CD4-positive, alpha-beta T cell treated with Interleukin-12 subunit alpha and Interleukin-12 subunit beta, for 1 hour (primary cell): Measurements from ENCODE around the gene ZNF570.
A peak's percentile ranks its signal among the peaks of the same experiment; 100 is the strongest.

ENCODE experiments used
- DNase-seq: peaks from one replicate; pipeline ENCODE4 v3.0.0-alpha.2; 2020

Gene ZNF570

DNA sequence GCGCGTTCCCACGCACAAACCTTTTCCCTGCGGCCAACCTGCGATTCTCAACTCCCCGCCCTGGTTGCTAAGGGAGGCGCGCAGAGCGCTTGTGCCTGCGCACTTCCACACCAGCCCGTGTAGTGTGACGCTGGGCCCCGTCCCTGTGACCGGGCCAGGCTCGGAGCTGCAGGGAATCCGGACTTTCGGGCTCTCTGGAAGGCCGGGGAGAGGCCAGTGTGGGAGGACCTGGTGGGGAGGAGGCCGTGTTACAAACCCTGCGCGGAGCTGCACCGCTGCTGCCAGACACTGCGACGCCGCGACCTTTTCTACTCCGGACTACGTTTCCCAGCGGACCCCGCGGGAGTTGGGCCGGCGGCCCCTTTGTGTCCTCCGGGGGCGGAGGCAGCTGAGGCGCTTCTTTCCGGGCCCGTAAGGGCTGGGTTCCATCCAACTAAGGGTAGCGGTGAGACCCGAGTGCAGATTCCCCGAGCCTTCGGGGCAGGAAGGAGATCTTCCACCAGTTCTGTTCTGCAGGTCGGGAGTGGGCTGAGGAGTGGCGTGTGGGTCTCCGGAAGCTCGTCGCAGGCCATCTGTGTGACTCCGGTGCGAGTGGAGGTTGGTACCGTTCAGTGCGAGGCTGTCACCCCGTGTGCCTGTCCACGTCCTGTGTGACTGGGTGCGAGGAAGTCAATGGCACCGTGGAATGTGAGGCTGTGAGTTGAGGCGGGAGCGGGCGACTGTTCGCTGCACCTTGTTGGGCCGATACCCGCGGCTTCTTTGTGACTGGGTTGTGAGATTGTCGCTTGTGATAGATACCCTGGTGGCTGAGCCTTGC is at the start of gene ZNF570:
ZNF570 (plus strand) TSS at position 396 of the 817 bp plus-strand sequence. CDS start 999 bp downstream, outside the sequence.
- peak; percentile 91 for DNase-seq

DNA sequence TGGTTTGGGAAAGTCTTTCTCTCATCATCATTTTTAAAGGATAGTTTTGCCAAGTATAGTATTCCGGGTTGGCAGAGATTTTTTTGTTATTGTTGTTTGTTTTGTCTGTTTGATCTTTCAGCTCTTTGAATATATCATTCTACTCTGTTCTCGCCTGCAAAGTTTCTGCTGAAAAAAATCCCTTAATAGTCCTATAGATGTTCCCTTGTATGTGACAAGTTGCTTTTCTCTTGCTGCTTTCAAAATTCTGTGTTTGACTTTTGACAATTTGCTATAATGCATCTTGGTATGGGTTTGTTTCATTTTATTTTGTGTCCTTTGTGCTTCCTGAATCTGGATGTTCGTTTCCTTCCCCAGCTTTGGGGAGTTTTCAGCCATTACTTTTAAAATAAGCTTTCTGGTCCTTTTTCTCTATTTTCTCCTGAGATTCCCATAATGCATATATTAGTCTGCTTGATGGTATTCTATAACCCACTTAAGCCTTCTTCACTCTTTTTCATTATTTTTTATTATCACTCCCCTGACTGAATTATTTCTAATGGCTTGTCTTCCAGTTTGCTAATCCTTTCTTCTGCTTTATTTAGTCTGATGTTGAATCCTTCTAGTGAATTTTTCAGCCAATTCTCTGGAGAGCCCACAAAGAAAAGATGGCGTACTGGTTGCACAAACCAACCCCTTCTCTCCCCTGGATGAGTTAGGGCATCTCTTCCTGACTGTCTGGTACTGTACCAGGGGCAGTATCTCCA is 16.5 kb upstream of the ZNF570 start:
- no peak for DNase-seq

DNA sequence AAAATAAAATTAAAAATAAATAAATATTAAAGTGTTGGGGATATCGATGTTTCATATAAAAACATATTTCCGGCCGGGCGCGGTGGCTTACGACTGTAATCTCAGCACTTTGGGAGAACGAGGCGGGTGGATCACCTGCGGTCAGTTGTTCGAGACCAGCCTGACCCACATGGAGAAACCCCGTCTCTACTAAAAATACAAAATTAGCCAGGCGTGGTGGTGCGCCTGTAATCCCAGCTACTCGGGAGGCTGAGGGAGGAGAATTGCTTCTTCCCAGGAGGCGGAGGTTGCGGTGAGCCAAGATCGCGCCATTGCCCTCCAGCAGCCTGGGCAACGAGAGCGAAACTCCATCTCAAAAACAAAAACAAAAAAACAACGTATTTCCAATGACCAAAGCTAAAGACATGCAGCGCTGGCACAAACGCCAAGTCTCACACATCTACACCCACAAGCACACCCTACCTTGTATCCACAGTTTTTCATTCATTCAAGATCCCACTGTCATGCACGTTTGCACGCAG is 2.8 kb upstream of the ZNF570 start:
- no peak for DNase-seq

DNA sequence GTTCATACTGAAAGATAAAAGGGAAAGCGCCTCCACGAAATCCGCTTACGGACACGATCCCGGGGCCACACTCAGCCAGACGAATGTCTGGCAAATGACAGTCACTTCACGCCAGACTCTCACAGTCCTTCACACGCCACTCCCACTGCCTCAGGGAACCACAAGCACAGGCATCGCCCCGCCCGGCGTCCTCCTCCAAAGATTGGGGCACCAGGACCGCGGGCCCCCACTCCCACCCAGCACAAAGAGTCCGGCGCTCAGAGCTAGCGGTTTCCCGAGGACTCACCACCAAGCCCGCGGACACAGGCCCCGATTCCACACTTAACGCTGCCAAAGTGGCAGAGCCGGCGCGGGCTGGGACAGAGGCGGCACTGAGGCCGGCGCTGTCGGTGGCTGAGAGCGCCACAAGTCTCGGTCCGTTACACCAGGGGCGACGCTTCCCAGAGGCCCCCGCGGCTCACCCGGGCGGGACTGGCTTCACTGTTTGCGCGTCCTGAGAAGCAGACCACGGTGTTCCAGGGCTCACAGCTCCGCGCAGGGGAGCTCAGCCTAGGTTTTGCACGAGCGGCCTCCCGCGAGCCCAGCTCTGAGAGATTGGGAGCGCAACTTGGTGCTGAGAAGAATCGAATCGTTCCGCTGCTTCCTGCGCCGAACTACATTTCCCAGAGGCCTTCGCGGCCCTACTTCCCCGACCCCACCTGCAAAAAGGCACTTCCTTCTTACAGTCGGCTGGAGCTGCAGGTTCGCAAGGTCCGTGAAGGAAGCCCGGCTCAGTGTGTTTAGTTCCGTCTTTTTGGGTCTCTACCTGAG is 2.2 kb upstream of the ZNF570 start, which contains the start of gene ZNF569:
ZNF569 (minus strand) TSS at position 647 of the 810 bp plus-strand sequence. CDS start 22,523 bp downstream, outside the sequence.
- peak; percentile 93 for DNase-seq

DNA sequence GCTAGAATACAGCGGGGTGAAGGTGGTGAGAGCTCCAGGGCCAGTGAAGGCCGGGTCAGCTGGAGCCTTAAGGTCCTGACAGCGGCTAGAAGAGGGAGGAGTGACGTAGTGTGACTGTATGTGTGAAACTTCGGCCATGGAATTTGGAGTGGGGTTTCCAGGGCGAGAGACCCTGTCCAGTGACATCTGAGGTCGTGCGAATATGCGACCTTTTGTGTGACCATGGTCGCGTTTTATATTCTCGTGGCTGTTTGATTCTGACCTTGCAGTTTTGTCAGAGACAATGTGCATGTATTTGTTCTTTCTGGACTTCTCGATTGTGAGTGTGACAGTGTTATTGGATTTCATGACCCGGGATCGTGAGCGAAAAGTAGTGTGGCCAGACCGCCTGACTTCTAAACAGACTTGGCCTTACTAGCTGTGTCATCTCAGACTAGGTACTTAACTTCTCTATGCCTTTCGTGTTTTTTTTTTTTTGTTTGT is 1.5 kb upstream of the ZNF570 start:
- no peak for DNase-seq

DNA sequence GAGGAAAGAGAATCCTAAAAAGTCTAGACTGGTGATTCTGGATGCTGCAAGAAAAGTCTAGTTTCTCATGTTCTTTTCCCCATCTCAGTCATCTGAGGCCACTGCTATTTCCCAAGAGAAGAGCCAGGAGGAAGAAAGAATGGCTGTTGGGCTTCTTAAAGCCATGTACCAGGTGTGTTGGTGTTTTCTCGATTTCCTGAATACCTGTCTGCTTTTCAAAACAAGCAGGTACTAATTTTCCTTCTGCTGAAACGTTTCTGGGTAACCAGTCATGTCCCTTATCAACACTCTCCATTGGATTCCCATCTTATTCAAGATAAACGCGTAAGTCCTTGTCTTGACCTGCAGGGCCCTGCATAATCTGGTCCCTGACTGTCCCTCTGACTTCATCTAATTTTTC is 1.1 kb downstream of the ZNF570 start:
- no peak for DNase-seq

DNA sequence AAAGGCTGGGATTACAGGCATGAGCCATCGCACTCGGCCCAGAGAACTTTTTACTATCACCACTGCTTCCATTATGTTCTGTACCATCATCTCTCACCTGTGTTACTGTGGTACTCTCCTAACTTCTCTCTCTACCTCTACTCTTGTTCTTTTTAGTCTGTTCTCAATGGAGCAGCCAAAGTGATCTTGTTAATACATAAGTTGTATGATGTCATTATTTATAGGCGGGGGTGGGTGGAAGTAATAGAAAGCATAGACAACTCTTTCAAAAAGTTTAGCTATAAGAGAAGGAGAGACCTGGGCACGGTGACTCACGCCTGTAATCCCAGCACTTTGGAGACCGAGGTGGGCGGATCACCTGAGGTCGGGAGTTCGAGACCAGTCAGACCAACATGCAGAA is 3.0 kb downstream of the ZNF570 start:
- DNase-seq, result no peak

DNA sequence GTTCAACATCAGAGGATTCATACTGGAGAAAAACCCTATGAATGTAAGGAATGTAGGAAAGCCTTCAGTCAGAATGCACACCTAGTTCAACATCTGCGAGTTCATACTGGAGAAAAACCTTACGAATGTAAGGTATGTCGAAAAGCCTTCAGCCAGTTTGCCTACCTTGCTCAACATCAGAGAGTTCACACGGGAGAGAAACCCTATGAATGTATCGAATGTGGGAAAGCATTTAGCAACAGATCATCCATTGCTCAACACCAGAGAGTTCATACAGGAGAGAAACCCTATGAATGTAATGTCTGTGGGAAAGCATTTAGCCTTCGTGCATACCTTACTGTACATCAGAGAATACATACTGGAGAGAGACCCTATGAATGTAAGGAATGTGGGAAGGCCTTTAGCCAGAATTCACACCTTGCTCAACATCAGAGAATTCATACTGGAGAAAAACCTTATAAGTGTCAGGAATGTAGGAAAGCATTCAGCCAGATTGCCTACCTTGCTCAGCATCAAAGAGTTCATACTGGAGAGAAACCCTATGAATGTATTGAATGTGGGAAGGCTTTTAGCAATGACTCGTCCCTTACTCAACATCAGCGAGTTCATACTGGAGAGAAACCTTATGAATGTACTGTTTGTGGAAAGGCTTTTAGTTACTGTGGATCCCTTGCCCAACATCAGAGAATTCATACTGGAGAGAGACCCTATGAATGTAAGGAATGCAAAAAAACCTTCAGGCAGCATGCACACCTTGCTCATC is 15.4 kb downstream of the ZNF570 start:
- DNase-seq, result no peak

DNA sequence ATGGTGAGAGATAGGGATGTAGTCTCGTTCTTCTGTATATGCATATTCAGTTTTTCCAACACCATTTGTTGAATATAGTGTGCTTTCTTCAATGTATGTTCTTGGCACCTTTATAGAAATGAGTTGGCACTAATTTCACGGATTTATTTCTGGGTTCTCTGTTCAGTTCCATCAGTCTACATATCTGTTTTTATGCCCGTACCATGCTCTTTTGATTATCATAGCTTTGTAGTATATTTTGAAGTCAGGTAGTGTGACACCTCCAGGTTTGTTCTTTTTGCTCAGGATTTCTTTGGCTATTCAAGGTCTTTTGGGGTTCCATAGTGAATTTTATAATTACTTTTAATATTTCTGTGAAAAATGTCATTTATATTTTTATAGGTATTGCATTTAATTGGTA is 23.1 kb downstream of the ZNF570 start:
- no peak for DNase-seq

DNA sequence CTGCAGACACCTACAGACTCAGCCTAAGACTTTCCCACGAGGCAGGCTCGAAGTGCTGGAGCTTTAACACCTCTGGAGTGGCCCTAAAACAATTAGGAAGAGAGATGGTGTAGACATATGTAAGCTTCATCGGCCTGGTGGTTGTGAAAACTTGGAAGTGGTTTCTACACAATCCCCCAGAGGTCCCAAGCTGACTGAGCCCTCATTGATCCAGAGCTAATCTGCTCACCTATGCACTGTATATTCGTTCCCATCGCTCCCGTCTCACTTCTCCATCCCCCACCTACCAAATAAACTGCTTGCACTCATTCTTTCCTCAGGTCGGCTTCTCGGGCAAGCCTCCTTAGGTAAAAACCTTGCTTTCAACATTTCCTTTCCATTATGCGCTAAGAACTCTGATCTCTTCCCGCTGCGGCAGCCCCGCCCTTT is 36.8 kb downstream of the ZNF570 start:
- DNase-seq, result no peak

DNA sequence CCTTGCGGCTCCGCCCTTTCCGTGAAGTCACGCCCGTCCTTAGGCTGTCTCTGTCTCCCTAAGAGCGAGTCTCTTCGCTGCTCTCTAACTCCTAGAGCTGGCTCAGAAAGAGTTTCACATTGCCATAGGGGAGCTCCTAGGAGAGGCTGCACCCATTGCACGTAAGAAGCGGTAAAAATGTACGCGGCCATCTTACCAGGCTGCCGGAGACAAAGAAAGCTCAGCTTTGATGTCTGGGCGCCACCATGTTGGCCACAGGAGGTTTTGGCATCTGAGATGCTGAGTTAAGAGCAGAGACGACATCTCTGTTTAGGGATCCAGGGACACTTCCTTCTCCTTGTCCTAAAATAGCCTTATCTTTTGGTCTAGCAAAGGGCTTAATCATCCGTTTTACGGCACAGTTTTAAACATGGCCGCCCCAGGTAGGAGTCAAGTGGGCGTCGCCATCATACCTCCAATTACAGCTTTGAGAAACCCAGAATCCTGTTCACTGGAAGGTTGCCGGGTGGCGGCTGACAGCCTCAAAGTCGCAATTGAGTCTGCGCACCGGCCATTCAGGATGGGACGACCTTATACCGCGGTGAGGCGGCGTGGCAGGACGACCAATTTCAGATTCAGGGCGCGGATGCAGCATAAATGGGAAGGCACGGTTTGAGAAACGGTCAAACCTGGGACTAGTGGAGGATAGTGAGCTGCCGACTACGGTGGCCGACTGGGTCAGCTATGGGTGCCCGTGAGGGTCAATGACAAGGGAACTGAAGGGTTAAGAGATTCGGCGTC is 37.4 kb downstream of the ZNF570 start, which contains the start of gene ZNF793:
ZNF793 (plus strand) TSS at position 553 of the 780 bp plus-strand sequence. CDS start 16,501 bp downstream, outside the sequence.
- peak; percentile 88 for DNase-seq

DNA sequence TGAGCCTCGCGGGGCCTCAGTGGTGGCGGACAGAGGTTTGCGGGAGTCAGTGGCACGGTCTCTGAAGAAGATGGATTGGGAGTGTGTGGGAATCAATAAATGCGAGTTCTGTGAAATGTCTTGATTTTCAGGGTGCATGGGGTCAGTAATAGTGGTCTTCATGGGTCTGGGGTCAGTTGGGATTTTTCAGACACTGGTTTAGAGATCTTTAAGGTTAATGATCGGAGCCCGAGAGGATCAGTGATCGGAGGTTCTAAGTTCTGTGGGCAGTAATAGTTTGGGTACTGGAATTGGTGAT is 38.0 kb downstream of the ZNF570 start:
- no peak for DNase-seq

DNA sequence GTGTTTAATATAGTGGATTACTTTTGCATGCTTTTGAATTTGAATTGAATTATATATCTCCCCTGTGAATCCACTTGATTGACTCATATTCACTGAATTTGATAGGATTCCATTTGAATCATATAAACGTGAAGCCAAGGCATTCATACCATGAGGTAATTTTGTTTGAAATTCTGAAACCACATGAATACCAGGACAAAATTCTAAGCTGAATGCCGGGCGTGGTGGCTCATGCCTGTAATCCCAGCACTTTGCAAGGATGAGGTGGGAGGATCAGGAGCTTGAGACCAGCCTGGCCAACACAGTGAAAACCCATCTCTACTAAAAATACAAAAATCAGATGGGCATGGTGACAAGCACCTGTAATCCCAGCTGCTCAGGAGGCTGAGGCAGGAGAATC is 42.0 kb downstream of the ZNF570 start:
- DNase-seq, result no peak

DNA sequence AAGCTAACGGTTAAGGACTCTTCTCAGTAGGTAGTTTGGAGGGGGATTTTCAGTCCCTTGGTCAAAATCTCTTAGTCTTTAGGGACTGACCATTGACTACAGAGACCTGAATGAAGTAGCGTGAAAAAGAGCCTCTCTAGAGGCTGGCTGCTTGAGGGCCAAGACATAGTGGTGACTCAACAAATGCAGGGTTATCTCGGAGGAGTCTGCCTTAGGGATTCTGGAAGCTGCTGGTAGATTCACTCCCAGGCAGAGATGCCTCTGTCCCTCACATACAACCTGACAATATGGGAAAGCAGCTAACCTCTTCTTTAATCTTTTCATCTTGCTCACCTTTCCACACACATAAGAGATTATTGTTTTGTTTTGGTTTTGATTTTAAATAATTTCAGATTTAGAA is 42.7 kb downstream of the ZNF570 start:
- DNase-seq, result no peak

DNA sequence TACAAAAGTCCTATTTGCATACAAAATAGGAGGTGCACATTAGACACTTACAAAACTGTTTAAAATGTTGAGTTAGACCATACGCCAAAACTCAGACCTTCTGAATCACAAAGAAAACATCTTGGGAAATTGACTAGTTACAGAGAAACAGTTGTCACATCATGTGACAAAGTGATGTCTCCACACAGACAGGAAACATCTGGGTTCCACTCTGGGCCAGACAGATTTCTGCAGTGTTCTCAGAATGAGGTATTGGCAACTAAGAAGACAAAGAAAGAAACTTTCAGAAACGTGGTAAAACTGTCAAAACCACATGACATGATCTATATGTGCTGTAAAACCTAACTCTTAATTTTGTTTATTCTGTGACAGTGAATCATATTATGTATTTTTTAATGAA is 44.2 kb downstream of the ZNF570 start:
- no peak for DNase-seq

DNA sequence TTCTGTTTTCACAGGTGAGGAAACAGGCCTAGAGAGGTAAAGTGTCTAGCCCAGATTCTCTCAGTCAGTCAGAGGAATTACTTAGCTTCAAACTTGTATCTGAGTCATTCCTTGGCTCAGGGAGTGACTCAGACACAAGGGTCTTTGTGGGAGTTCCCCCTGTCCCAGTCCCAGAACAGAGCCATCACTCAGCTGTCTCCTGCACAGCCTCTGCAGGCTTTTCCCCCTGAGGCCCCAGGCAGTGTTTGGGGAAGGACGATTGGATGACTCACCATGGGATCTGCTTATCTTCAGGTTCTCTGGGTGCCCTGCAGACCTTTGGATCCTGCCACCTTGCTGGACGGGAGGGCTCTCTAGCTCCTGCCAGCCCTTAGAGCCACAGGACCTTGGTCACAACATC is 50.7 kb downstream of the ZNF570 start:
- no peak for DNase-seq

DNA sequence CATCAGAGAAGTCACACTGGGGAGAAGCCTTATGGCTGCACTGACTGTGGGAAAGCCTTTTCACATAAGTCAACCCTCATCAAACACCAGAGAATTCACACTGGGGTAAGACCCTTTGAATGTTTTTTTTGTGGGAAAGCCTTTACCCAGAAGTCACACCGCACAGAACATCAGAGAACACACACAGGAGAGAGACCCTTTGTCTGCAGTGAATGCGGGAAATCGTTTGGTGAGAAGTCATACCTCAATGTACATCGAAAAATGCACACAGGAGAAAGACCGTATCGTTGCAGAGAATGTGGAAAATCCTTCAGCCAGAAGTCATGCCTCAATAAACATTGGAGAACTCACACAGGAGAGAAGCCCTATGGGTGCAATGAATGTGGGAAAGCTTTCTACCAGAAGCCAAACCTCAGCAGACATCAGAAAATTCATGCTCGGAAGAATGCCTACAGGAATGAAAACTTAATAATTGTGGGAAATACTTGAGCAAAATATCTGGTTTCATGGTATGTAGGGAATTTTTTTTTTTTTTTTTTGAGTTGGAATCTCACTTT is 68.3 kb downstream of the ZNF570 start:
- no peak for DNase-seq
